ENCODE measurements around the gene SELENBP1.
A peak's percentile ranks its signal among the peaks of the same experiment; 100 is the strongest.
"Not testable (repeated sequence)": the region's sequence is repeated elsewhere in the genome, so short reads cannot be mapped to it uniquely, and the experiment has no call there.

The SELENBP1 gene

DNA sequence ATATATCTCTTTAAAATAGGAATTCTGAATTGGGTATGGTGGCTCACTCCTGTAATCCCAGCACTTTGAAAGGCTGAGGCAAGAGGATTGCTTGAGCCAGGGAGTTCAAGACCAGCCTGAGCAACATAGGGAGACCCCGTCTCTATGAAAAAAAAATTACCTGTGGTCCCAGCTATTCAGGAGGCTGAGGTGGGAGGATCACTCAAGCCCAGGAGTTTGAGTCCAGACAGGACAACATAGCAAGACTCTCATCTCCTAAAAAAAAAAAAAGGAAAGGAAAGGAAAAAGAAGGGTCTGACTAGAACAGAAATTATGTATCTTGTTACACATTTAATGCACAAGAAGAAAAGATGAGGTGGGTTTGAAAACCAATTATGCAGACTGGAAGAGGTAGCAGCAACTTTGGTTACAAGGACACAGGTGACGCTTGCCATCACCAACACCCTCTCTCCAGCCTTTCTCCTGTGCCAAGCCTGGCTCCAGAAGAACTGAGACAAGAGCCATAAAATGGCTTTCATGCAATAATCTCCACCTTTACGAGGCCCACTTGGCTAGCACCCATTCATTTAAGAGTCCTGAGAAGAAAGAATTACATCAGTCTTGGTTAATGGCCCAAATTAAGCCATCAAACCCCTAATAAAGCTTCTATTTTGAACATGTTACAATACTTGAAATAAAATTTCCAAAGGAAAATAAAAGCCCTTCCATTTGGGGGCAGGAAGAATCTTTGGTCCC, 4.8 kb upstream of the SELENBP1 start:
- DNase-seq (ENCODE audit: low read depth in 2 of 2): no peak

DNA sequence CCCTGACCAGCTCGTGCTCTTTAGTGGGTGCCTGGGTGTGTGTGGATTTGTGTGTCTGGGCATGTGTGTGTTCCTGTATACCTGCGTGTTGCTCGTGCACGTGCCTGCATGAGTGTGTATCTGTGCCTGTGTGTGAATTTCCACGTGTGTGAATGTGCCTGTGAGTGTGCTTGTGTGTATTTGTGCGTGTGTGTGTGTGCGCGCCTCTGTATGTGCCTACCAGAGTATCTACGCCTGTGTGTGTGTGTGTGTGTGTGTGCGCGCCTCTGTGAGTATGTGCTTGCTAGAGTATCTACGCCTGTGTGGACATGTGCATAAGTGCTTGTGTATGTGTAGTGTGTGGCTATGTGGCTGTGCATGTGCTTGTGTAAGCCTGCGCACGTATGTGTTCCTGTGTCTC, 691 bp upstream of the SELENBP1 start:
- no peak for DNase-seq (ENCODE audit: low read depth in 2 of 2)

DNA sequence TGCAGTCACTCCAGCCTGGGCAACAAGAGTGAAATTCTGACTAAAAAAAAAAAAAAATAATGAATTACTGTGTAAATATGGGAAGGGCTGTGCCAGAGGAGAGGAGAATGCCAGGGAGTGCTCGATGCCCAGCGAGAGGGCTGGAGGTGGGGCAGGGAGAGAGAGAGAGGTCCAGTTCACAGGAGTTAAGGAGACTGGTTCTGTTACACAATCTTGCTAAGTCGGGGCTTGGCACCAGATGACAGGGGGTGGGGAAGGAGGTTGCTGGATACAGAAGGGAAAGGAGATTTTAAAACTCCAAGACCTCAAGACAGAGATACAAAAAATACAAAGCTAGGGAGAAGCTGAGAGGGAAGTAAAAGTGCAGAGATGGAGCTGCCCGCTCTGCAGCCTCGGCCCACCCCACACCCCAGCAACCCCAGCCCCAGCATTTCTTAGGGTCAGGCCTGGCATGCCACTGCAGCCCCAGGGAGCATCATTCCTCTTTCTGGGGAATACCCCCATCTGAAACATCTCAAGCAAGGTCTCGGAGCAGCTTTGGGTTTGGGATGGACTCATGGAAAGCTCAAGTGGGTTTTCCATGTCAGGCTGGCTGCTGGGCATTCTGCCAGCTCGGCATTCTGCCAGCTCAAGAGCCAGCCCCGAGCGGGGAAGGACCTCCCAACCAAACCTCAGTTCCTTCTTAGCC, 991 bp downstream of the SELENBP1 start:
- no peak for DNase-seq (ENCODE audit: low read depth in 2 of 2)

DNA sequence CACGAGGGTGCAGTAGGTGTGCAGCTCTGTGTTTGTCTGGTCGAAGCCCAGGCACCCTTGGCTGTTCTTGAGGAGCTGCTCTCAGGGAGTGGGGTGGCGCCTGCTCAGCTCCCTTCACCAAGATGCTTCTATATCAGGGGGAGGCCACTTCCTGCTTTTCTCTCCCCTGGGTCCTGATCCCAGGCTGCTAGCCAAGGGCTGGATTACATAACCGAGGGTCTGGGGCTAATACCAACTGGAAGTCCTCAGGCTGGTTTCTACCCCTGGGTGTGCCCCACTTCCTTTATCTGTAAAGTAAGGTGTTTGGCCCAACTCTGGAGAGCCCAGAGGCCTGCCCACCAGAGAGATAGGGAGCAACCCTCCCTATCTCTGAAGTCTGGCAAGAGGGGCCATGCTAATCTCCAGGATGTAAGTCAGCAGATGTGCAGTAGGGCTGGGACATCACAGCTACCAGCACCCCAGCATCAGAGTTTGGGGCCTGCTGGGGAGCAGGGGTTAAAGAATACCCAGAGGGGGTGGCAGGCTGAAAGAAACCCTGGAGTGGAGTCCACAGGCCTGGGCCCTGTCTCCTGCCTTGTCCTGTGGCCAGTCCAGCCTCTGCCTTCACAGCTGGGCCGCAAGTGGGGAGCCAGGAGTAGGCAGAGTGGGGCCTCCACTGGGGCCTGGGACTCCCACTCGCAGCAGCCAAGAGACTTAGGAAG, 2.1 kb downstream of the SELENBP1 start:
- no peak for DNase-seq (ENCODE audit: low read depth in 2 of 2)

DNA sequence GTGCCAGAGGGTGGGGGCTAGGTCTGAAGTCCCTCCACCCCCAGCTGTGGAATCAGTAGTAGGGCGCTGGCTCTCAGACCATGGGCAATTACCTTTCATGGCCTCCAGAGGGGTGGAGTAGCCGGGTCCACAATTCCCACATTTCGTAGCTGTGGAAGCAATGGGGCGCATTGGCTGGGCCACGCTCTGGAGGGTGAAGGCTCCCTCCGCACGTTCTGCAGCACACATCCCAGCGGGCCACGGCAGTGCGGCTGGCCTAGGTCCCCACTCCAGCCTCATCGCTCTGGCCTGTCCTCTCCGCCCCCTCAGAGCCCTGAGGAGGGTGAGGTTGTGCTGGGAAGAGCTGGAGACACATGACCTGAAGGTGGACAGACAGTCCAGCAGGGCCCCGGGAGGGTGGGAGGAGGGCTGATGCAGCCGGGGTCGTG, 2.9 kb downstream of the SELENBP1 start:
- no peak for DNase-seq (ENCODE audit: low read depth in 2 of 2)

DNA sequence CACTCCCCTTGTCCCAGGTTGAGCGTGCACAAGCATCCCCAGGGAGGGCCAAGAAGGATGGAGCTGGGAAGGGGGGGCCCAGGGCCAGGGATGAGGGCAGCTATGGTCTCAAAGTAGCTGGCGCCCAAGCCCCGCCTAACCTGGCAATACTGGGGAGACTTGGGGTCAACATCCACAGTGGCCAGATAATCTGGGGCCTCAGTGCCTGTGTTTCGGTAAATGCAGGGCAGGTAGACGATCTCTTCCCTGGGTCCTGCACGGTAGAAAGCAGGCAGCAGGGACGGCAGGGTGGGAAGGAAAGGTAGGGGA, 3.2 kb downstream of the SELENBP1 start:
- DNase-seq (ENCODE audit: low read depth in 2 of 2): no peak

DNA sequence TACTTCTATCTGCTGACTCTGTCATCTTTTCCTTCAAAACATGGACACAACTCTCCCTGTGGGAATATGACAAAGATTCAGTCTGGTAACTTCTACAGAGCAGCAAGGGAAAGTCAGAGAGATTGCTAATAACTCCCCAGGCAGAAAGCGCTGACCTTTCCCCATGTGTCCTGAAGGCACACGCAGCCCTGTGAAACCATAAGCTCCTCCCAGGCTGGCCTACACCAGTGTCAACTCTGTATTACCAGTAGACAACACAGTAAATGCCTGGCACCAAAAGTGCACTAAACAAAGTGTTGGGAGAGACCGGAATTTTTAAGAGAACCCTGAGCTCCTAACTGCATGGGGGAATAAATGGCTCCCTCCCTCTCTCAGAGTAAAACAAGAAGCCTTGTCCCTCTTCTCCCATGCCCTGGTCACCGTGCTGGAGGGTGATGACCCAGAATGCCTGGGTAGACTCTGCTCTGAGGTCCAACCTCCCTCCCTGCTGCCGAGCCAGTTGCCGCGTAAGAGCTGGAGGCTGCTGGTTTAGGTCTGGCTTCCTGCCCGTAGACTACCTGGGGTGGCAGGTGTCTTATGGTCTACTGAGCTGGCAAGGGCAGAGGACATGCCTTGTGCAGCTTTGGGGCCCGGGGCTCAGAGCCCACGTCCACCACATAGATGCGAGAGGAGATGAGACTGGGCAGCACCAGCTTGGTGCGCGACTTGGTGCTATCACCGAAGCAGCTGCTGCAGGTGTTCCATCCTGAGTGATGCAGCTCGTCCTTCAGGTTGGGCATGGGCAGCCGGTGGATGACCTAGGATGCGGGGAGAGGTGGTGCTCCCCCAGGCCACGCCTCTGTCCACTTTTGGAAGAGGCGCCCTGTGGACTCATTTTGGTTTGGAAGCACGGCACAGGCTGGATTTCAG, 3.9 kb downstream of the SELENBP1 start:
- no peak for DNase-seq (ENCODE audit: low read depth in 2 of 2)

DNA sequence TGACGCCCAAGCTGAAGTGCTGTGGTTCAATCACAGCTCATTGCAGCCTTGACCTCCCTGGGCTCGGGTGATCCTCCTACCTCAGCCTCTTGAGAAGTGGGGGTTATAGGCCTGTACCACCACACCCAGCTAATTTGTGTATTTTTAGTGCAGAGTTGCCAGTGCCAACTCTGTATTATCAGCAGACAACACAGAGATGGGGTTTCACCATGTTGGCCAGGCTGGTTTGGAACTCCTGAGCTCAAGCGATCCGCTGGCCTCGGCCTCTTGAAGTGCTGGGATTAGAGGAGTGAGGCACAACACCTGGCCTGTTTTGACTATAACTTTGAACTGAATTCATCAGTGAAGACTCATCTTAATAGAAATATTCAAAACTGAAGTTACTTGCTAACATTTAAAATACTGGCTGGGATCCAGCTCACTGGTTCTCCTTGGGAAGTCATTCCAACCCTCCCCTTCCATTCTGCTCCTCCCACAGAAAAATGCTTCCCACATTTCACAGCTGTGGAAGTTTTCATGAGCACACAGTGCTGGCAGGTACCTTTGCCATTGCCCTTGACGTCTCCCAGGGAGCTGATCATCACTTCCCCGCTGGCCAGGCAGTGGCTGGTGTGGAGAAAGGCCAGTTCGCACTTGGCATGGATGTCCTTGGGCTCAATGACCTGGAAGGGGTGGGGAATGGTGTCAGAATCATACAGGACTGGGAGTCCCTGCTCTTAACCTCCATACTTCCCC, 4.7 kb downstream of the SELENBP1 start:
- DNase-seq (ENCODE audit: low read depth in 2 of 2): no peak

DNA sequence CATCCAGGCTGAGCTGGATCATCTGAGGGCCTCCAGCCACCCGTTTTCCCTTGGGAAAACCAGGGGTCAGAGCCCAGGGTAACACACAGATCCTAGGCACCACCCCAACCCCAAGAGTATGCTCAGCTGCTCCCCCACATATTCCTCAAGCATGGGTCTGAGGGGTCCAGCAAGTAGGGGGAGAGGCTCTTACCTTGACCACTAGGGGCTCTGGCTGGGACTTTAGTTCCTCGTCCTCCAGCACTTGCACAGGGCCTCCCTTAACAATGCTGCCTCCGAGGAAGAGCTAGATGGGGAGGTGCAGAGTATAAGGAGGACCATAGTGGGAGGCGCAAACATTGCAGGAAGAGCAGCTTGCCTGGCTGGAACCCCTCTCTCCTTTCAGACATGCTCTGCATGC, 7.5 kb downstream of the SELENBP1 start:
- no peak for DNase-seq (ENCODE audit: low read depth in 2 of 2)

DNA sequence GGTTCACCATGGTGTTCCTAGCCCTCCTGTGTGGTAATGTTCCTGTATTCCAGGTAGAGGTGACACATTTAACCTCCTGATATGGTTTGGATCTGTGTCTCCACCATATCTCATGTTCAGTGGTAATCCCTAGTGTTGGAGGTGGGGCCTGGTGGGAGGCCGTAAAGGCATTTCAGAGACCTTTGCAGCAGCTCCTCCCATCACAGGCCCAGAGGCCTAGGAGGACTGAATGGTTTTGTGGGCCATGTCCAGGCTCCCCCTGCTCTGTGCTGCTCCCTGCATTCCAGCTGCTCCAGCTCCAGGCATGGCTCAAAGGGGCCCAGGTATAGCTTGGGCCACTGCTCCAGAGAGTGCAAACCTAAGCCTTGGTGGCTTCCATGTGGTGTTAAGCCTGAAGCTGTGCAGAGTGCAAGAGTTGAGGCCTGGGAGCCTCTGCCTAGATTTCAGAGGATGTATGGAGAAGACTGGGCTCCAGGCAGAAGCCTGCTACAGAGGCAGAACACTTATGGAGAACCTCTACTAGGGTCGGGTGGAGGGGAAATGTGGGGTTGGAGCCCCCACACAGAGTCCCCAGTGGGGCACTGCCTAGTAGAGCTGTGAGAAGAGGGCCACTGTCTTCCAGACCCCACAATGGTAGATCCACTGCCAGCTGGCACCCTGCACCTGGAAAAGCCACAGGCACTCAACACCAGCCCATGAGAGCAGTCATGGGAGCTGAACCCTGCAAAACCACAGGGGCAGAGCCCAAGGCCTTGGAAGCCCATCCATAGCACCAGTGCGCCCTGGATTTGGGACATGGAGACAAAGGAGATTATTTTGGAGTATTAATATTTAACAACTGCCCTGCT, 10.0 kb downstream of the SELENBP1 start:
- no peak for DNase-seq (ENCODE audit: low read depth in 2 of 2)

DNA sequence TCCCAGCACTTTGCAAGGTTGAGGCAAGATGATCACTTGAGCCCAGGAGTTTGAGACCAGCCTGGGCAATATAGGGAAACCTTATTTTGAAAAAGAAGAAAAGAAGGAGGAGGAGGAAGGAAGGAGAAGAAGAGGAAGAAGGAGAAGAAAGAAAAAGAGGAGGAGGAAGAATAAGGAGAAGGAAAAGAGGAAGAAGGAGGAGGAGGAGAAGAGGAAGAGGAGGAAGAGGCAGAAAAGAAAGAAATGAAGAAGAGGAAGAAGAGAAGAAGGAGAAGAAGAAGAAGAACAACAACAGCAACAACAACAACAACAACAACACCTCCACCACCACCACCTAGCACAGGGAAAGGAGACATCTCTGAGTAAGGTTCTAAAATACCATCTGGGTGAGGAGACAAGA, 10.6 kb downstream of the SELENBP1 start:
- no peak for DNase-seq (ENCODE audit: low read depth in 2 of 2)

DNA sequence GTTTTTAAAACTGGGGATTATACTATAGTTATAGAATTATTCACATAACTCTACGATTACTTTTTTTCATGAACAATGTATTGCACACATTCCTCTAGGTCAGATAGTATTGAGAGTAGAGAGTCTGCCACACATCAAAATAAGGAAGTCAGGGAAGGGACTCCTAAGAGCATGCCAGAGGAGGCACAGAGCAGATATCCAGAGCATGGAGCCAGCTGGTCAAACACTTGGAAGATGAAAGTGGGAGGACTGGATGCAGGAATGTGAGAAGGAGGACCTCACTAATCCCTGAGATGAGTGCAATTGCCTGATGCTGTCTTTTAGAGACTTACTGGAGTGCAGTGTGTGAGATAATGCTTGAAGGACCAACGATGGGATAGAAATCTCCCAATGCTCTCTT, 15.8 kb downstream of the SELENBP1 start:
- no peak for DNase-seq (ENCODE audit: low read depth in 2 of 2)

DNA sequence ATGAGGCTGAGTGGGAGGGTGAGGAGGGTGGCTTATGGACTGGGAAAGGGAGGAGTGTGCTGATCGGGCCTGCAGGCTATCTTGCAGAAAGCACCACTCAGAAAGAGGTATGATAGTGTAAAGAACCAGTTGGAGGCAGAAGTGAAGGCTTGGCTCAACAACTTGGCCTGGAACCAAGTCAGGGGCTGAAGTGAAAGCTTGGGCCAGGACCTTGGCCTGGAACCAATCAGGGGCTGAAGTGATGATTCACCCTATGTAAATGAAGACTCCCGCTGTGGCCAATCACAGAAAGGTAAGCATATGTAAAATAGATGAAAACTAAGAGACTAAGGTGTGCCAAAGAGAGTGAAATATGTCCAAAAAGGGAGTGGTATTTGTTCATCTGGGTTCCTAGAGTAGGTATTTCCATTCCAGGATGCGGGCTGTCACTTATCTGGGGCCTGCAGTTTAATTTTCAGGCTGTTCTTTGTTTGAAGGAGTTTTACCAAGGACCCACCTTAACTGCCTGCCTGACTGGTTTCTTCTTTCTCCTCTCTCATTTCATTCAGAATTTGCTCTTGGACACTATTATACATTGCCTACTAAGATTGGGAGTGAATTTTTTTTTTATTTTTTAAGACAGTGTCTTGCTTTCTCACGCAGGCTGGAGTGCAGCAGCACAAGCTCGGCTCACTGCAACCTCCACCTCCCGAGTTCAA, 20.3 kb downstream of the SELENBP1 start:
- no peak for DNase-seq (ENCODE audit: low read depth in 2 of 2)

DNA sequence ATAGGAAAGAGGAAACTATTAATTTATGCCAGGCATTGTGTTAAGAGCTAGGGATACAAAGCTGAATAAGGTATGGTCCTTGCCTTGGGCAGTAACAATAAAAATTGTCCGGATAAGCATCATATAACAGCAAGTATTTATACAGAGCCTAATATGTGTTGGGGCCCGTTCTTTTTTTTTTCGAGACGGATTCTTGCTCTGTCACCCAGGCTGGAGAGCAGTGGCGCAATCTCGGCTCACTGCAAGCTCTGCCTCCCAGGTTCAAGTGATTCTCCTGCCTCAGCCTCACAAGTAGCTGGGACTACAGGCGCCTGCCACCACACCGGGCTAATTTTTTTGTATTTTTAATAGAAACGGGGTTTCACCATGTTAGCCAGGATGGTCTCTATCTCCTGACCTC, 22.2 kb downstream of the SELENBP1 start:
- DNase-seq (ENCODE audit: low read depth in 2 of 2): not testable (repeated sequence)

DNA sequence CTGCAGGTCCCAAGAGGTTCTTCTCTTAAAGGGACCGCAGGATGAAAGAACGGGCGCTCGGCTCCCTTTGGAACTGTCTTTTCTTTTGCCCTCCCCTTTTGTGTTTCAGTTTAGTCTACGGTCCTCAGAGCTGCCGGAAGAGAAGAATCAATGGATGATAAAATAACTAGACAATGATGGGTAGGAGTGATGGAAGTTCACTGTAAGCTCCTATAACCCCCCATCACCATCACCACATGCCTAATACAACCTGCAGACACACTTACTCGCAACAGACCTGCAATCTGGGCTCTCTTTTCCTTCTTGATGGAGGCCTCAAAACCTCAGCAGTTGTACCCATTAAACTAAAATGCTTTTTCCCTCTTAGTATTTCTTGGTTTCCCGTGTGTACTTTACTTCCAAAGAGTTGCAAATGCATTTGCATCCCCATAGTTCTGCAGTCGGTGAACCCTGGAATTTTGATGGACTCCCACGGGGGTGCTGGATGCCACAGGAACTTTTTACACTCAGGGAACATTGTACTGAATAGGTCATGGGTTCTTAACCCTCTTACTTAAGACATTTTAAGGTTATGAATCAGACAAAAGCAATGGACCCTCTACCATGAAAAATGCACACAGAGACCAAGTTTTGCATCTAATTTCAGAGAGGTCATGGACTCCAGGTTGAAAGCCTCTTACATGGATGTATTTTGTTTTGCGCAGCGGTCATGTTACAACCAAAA, 24.8 kb downstream of the SELENBP1 start:
- no peak for DNase-seq (ENCODE audit: low read depth in 2 of 2)

DNA sequence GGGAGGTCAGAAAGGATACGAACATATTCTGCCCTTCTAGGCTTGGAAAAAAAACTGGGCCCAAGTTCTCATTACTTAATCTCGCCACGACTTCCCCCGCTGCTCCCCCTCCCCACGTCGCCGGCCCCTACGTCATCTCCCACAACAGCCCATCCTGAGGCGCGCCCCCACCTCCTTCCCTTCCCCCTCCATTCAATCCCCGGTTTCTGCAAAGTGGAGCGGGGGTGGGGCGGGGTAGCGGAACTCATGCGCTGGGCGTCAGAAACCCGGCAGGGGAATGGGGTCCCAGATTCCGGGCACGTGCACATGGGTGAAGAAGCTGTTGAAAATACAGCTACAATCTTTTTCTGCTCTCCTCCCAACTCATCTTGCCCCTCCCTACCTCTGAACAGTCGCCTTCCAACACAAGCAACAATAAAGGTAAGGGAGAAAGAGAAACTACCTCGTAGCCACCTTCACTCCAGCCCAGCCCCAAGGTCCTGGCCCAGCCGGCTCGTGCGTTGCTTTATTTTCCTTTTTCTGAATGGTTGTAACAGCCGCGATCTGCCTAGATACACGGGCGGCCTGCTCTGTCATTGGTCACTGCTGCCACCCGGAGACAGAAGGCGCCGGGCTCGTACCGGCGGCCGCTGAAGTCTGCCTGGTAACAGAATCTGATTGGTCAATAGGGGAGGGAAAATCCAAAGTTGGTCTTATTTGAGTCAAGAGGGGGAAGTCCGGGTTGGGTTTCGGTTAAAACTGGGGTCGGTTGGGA, 25.6 kb downstream of the SELENBP1 start, which contains the start of gene RFX5:
Gene RFX5, minus strand, starts transcription at position 484 of the 754 bp plus-strand sequence. CDS start 932 bp downstream, outside the sequence.
- peak; percentile 90 to 92 for DNase-seq (ENCODE audit: low read depth in 2 of 2)

DNA sequence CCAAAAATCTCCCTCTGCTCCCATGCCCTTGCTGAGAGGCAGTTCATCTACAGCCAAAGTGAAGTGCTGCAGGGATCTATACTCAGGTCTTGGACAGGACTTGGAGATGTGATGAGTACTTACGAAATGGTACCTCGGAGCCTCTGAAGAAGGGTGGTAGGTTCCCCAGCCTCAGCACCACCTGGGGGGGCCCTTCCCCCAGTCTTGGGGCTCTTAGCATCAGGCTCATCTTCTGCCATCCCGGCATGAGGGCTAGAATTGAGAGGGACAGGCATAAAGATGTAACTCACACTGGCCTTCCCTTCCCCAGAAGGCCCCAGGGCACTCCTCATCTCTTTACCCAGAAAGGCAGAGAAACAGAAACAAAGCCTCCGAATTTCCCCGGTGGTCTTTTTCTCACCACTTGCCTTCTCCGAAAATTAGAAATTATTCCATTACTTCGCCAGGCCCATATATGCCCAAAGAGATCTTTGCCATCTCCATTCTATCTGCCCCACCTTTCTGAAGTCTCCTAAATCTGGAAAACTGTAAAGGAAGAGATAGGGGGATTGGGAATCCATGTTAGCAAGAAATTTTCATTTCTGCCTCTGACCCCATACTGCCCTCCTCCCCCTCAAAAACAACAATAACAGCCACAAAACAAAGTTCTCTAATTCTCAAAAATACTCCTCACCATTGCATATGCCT, 26.3 kb downstream of the SELENBP1 start:
- DNase-seq (ENCODE audit: low read depth in 2 of 2): no peak

DNA sequence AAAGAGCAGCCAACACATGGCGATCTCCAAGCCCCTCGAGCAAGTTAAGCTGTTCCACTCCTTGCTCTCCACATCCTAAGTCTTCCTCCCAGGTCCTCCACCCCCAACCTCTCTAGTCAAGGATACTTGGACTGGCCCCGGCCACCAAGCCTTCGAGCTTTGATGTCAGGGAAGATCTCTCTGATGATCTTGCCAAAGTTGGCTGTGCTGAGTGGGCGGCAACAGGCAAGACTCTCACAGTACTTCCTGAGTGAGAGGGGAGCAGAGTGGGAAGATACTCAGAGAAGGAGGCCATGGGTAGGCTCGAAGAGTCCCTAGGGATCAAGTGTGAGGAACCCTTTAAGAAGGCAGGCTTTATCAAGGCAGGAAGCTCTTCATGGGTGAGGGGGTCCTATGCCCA, 28.2 kb downstream of the SELENBP1 start:
- no peak for DNase-seq (ENCODE audit: low read depth in 2 of 2)
